ENCODE measurements around the gene TSPEAR. TPM values are rescaled to one million over a fixed set of nuclear protein-coding genes. Genes with fewer than 3 reads are reported as not detected.

The TSPEAR gene
- total and polyA plus RNA-seq, 10 donors, result 0.02 to 0.22 (median 0.03) TPM; not detected in 7

- Histone ChIP-seq H3K4me1 (no peaks in the 10 kb centered on the region), H3K27ac (no peak overlapping the region), H3K4me3 (no peak overlapping the region), H3K36me3 (no peaks in the 10 kb centered on the region), H3K9me3 (no peaks in the 10 kb centered on the region), H3K27me3 (replicated peaks in 1 of 7) (peaks cover 0 to 30% (median 0%) of the 10 kb centered on the region in 7 donors)
- peak; percentile 51 for DNase-seq
- intact Hi-C loops (cut with DNase I; ENCODE audit: low total_unique reads), result no loop called here
- 87 to 94% (median 89%) methylated on average over 20 to 33 of the region's 33 CpGs for WGBS, 5 donors
- TF ChIP-seq POLR2A (IDR thresholded peaks at IDR 0.05), result no peak
- TF ChIP-seq POLR2AphosphoS5 (IDR thresholded peaks at IDR 0.05), result no peak
- no peak for TF ChIP-seq CTCF (IDR thresholded peaks at IDR 0.05 in 8 of 11, conservative IDR thresholded peaks at IDR 0.05 in 3 of 11)
Observed at GRCh38 chr21:44521928-44522752, 189.2 kb downstream of the TSPEAR start.

- H3K27me3 ChIP-seq (replicated peaks in 1 of 7), result peaks cover 0 to 30% (median 0%) of the 10 kb centered on the region in 7 donors
- WGBS, 5 donors, result 75 to 89% (median 83%) methylated on average over 13 to 22 of the region's 22 CpGs
- intact Hi-C loops (cut with DNase I; ENCODE audit: low total_unique reads), result no loop called here
- H3K4me3 ChIP-seq, result no peak overlapping the region
- no peaks in the 10 kb centered on the region for H3K9me3 ChIP-seq
- H3K27ac ChIP-seq, result no peak overlapping the region
- H3K4me1 ChIP-seq, result no peaks in the 10 kb centered on the region
- TF ChIP-seq CTCF (IDR thresholded peaks at IDR 0.05 in 8 of 11, conservative IDR thresholded peaks at IDR 0.05 in 3 of 11) (no peak), POLR2A (IDR thresholded peaks at IDR 0.05) (no peak), POLR2AphosphoS5 (IDR thresholded peaks at IDR 0.05) (no peak)
- DNase-seq, result peak; percentile 44
- no peaks in the 10 kb centered on the region for H3K36me3 ChIP-seq
Observed at GRCh38 chr21:44521301-44521927, 190.0 kb downstream of the TSPEAR start.

GRCh38 chr21:44520326-44521300, 190.8 kb downstream of the TSPEAR start:
- 83 to 91% (median 89%) methylated on average over 28 to 31 of the region's 31 CpGs for WGBS, 5 donors
- Histone ChIP-seq H3K27ac (no peak overlapping the region), H3K27me3 (replicated peaks in 1 of 7) (peaks cover 0 to 30% (median 0%) of the 10 kb centered on the region in 7 donors), H3K9me3 (no peaks in the 10 kb centered on the region), H3K36me3 (no peaks in the 10 kb centered on the region), H3K4me3 (no peak overlapping the region), H3K4me1 (no peaks in the 10 kb centered on the region)
- intact Hi-C loops (cut with DNase I; ENCODE audit: low total_unique reads), result no loop called here
- TF ChIP-seq POLR2AphosphoS5 (IDR thresholded peaks at IDR 0.05) (no peak), CTCF (IDR thresholded peaks at IDR 0.05 in 8 of 11, conservative IDR thresholded peaks at IDR 0.05 in 3 of 11) (no peak)
- DNase-seq, result peak; percentile 65

All from spleen (tissue), 11 donors.